BE2C (cell line): Measurements from ENCODE around the gene NXF1.

Experiments
- DNase-seq: peaks from one replicate; pipeline ENCODE4 v3.0.0-alpha.2; 2020
- H3K27me3 ChIP-seq: fragments of 250-450 bp; sonication (Bioruptor Pico); 2 replicates; pipeline ENCODE4 v1.5.1; 2020; ENCODE audit warnings: mild to moderate bottlenecking
- H3K36me3 ChIP-seq: fragments of 250-450 bp; sonication (Bioruptor Pico); 2 replicates; pipeline ENCODE4 v1.5.1; 2020; ENCODE audit warnings: mild to moderate bottlenecking
- H3K4me1 ChIP-seq: fragments of 250-450 bp; sonication (Bioruptor Pico); 2 replicates; pipeline ENCODE4 v1.5.1; 2020
- H3K4me3 ChIP-seq: 2 replicates; pipeline ENCODE4 v1.5.1; 2011; ENCODE audit warnings: low read depth, low read length
- H3K9me3 ChIP-seq: fragments of 250-450 bp; sonication (Bioruptor Pico); 2 replicates; pipeline ENCODE4 v1.5.1; 2020
- CTCF ChIP-seq: IDR thresholded peaks from 2 replicates; pipeline ENCODE4 v1.5.1; 2012; ENCODE audit warnings: mild to moderate bottlenecking, low read depth, low read length

The NXF1 gene

GRCh38 chr11:62801071-62801470 lies 4.2 kb downstream of the NXF1 start:
- no peak for TF ChIP-seq CTCF
- H3K9me3 ChIP-seq, result no peaks in the 10 kb centered on the region
- H3K4me3 ChIP-seq, result no peak overlapping the region
- H3K4me1 ChIP-seq, result no peaks in the 10 kb centered on the region
- H3K27me3 ChIP-seq, result no peaks in the 10 kb centered on the region
- H3K36me3 ChIP-seq, result peaks cover 8% of the 10 kb centered on the region
- DNase-seq, result no peak

DNA sequence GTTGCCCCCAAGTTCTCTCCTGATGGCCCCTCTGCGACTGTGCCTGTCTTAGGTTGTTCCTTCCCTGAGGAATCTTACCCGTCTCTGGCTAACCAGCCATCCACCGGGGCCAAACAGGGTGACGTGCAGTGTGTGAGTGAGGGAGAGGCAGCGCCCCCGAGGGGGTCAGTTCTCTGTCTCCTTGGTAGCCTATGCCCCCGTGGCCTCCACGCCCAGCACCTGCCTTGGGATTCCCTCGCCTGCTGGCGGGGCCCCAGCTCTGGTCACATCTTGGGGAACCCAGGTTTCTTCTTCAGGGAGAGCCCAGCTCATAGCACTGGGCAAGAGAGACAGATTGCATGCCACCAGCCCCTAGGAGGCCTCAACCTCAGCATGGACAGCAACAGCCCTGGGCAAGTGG lies 5.8 kb downstream of the NXF1 start:
- DNase-seq, result no peak
- Histone ChIP-seq H3K4me1 (no peaks in the 10 kb centered on the region), H3K27me3 (no peaks in the 10 kb centered on the region), H3K36me3 (peaks cover 18% of the 10 kb centered on the region), H3K4me3 (no peak overlapping the region), H3K9me3 (no peaks in the 10 kb centered on the region)
- TF ChIP-seq CTCF, result no peak

DNA sequence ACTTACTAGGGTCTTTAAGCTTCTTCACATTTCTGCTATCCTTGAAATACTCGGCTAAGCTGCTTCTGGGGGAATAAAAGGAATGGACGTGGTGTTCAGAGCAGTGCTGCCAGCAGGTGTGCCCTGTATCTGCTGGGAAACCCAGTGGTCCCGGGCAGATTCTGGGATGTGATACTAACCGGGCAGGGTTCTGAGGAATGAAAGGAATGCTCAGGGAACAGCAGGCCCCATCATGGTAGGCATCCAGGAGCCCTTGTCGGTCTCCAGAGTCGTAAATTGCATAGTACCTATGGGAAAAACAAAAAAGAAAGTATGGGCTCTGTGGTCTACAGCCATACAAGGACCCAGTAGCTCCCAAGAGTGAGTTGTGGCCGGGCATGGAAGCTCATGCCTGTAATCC lies 9.0 kb downstream of the NXF1 start:
- no peak overlapping the region for H3K4me3 ChIP-seq
- no peaks in the 10 kb centered on the region for H3K27me3 ChIP-seq
- TF ChIP-seq CTCF, result no peak
- H3K4me1 ChIP-seq, result no peaks in the 10 kb centered on the region
- H3K36me3 ChIP-seq, result peaks cover 18% of the 10 kb centered on the region
- DNase-seq, result no peak
- H3K9me3 ChIP-seq, result no peaks in the 10 kb centered on the region

DNA sequence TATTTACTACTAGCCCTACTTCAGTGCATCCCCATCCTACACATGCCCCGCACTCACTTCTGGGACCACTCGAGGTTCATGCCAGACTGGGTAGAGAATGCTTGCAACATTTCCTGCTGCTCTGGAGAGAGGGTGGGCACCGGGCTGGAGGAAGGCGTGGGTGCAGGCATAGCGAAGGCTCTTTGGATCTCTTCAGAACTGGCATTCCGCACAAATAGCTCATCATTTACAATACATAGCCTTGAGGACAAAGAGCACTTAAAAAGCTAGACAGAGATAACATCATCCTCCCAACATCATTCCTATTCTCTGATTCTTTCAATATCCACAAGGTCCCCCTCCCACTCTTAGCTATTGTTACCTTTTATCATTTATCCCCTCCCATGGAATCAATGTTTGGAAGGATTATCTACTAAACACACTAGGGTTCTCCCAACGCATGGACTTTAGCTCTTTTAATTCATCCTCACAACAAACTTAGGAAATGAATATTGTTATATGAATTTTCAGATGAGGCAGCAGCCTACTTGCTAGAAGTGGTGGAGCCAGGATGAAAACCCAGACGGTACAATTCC lies 11.0 kb downstream of the NXF1 start:
- DNase-seq, result no peak
- Histone ChIP-seq H3K36me3 (peaks cover 15% of the 10 kb centered on the region), H3K4me3 (no peak overlapping the region), H3K9me3 (no peaks in the 10 kb centered on the region), H3K4me1 (no peaks in the 10 kb centered on the region), H3K27me3 (no peaks in the 10 kb centered on the region)
- TF ChIP-seq CTCF, result no peak

DNA sequence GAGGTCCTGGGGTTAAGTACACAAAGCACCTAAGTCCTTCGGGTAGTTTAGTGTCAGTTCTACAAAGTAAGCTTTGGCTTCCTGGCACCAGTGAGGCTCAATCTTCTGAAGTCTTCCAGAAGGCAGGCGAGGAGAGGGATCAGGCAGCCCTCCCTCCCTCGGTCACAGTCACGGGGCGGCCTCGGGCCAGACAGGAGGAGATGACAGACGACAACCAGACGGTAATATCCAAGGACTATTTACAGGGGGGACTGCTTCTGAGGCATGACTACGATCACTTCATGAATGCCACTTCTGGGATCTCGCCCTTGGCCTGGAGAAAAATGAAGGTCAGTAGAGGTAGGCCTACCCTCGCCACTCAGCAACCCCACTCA lies 13.1 kb downstream of the NXF1 start:
- TF ChIP-seq CTCF, result no peak
- Histone ChIP-seq H3K9me3 (no peaks in the 10 kb centered on the region), H3K27me3 (no peaks in the 10 kb centered on the region), H3K4me1 (no peaks in the 10 kb centered on the region), H3K4me3 (peak overlapping the region; percentile 76), H3K36me3 (peaks cover 15% of the 10 kb centered on the region)
- peak; percentile 29 for DNase-seq

DNA sequence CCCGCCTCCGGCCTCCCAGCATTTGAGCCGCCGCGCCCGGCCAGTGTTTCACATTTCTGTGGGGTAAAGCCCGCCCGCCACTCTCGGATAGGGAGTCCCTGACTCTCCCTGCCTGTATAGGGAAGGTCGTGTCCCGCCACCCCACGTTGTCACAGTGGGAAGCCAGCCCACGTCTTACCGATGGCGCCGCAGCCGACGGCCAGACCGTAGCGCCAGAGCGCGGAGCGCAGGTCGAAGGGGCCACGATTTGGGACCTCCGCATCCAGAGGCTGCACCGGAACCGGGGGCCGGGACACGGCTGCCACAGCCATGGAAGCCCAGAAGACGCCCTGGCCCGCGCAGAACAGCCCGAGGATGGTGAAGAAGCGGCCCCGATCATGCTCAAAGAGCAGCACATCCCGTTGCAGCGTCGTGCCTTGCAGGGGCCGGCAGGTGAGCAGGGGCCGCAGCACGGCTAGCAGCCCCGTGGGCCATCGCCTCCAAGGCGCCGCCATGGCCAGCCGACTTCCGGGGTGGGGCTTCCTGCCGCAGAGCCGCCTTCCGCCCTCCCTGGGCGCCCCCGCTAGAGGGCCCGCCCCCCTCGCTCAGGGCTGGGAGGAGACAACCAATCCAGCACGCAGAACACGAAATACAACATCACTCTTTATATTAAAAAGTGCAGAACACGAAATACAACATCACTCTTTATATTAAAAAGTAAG lies 13.6 kb downstream of the NXF1 start, which contains the start of gene TMEM223:
TSS of gene TMEM223 (minus strand) at position 506 of the 701 bp plus-strand sequence. CDS start at position 494, 12 bp downstream.
- Histone ChIP-seq H3K9me3 (no peaks in the 10 kb centered on the region), H3K36me3 (peaks cover 15% of the 10 kb centered on the region), H3K4me3 (peak within 1 kb of the TSS; percentile 76), H3K4me1 (no peaks in the 10 kb centered on the region), H3K27me3 (no peaks in the 10 kb centered on the region)
- peak; percentile 85 for DNase-seq
- no peak for TF ChIP-seq CTCF
